HG03025 (cell line): Measurements from ENCODE around the gene OR10G4.
"Not testable (repeated sequence)": the region's sequence is repeated elsewhere in the genome, so short reads cannot be mapped to it uniquely, and the experiment has no call there.

Source experiments
- ATAC-seq: cut with Tn5 transposase; IDR thresholded peaks from one replicate; pipeline ENCODE4 v1.9.1; 2021; ENCODE audit warnings: mild to moderate bottlenecking, moderate library complexity; ENCODE audit not compliant: unreplicated experiment, low FRiP score

The OR10G4 gene, protein sequence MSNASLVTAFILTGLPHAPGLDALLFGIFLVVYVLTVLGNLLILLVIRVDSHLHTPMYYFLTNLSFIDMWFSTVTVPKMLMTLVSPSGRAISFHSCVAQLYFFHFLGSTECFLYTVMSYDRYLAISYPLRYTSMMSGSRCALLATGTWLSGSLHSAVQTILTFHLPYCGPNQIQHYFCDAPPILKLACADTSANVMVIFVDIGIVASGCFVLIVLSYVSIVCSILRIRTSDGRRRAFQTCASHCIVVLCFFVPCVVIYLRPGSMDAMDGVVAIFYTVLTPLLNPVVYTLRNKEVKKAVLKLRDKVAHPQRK

GRCh38 chr11:124012697-124013096 lies at the start of gene OR10G4:
Gene OR10G4 (plus strand): TSS chr11:124012997. CDS start chr11:124015575, 2,578 bp downstream.
- ATAC-seq = no peak

- ATAC-seq = no peak
Observed at GRCh38 chr11:123973816-123974215, 39.0 kb upstream of the OR10G4 start.

DNA sequence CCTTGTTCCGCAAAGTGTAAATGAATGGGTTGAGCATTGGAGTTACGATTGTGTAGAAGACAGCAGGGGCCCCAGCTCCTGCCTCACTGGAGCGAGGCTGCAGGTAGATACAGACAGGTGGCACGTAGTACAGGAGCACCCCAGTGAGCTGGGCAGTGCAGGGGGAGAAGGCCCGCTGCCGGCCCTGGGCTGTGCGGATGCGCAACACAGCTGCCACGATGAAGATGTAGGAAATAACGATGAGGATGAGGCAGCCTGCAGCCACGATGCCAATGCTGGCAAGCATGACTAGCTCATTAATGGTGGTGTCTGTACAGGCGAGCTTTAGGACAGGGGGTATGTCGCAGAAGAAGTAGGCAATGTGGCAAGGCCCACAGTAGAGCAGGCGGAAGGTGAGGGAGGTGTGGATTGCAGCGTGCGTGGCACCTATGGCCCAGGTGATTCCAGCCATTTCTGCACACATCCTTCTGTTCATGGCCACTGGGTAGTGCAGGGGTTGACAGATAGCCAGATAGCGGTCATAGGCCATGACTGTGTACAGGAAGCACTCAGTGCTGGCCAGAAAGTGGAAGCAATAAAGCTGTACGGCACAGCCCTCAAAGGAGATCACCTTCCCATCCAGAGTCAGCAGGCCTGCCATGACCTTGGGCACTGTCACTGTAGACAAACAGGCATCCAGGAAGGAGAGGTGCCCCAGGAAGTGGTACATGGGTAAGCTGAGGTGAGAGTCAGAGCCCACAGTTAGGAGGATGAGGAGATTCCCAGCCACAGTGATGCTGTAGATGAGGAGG lies 35.8 kb upstream of the OR10G4 start:
- ATAC-seq = no peak

DNA sequence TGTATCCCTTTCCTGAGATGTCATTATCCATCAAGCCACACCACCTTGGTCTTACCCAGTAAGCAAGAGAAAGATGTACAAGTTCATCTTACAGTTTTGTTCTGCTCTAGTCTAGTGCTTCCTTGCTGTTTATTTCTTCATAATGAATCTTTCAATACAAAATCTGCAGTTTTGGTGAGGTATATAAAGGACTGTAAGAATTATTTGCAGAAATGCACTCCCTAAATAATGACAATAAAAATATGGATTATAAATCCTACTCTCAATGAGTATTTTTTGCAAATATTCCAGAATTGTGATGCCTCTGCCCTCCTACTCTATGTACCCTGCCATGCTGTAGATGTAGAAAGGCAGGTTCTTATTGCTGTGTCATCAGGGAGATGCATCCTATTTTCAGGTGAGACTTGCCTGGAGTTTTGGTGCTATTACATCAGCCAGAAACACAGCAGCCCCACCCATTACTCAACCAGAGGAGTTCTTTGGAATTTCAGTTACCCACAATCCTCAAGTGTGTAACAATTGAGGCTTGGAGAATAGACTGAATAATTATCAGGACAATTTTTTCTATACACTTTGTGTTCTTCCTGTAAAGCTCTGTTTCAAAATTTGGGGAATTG lies 35.0 kb upstream of the OR10G4 start, which contains the start of gene OR10S1:
TSS of gene OR10S1 (minus strand) at position 51 of the 617 bp plus-strand sequence. CDS start 117 bp downstream, outside the sequence.
- no peak for ATAC-seq

- ATAC-seq = no peak
Observed at GRCh38 chr11:123979311-123979710, 33.5 kb upstream of the OR10G4 start.

DNA sequence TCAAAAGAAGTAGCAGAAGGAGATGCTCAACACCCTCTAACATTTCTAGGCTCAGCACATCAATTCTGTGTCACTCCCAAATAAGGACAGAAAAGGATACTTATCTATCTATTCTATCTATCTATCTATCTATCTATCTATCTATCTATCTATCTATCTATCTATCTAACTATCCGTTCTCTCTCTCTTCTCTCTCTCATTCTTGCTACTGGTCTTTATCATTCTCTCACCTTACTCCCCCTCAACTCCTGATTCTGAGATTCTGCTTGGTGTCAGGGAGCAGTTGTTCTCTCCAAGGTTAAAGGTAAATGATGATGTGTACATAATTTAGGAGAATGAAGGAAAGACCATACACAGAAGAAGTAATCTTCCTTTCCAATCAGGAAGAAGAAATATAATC lies 17.7 kb upstream of the OR10G4 start, which contains the start of gene OR10G6:
TSS of gene OR10G6 (minus strand) at position 43 of the 400 bp plus-strand sequence. CDS start at position 43, 0 bp downstream.
- ATAC-seq = no peak

- ATAC-seq = not testable (repeated sequence)
Observed at GRCh38 chr11:124015837-124016236, 3.0 kb downstream of the OR10G4 start.

DNA sequence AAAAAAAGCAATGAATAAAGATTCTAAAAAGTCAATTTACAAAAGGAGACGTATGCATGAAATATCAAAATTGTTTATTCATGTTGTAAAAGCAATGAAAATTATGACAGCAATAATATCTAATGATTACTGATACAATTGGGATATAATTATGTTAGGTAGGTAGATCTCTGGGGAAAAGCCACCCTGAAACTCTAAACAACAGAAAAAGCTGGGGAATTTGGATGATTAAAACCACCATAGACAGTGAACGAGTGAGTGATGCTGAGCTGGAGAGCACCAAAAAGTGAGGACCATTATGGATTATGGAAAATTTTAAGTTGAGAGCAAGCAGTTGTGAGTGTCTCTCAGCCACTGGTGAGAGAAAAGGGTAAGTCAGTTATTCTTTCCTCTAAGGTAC lies 13.7 kb downstream of the OR10G4 start, which contains the start of gene OR10G8:
TSS of gene OR10G8 (plus strand) at position 301 of the 400 bp plus-strand sequence. CDS start 2,825 bp downstream, outside the sequence.
- ATAC-seq = no peak

DNA sequence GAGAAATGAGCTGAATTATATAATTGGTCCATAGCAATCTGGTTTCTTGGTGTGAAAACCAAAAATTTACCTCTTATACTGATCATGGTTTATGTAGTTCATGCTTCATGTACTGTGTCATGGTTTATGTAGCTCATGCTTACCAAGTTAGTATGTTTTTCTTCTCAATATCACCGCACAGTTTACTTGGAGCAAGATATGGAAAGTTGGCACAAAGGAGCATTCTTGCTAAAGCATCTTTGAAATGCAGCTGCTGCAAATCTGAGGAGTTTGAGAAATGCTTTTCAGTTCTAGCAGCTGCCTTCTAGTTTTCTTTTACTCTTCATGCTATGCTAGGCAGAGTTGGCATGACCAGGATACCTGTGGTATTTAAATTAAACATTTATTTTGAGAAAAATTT lies 23.9 kb downstream of the OR10G4 start:
- ATAC-seq = no peak

DNA sequence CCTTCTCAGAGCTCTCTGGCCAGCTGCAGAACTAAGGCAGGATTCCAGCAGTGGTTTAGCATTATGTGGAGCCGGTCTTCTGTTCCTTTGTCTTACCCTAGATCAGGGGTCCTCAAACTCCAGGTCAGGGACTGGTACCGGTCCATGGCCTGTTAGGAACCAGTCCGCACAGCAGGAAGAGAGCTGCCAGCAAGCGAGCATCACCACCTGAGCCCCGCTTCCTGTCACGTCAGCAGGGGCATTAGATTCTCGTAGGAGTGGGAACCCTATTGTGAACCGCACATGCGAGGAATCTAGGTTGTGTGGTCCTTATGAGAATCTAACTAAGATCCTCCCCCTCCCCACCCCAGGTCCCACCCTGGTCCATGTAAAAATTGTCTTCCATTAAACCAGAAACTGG lies 26.8 kb downstream of the OR10G4 start:
- no peak for ATAC-seq

DNA sequence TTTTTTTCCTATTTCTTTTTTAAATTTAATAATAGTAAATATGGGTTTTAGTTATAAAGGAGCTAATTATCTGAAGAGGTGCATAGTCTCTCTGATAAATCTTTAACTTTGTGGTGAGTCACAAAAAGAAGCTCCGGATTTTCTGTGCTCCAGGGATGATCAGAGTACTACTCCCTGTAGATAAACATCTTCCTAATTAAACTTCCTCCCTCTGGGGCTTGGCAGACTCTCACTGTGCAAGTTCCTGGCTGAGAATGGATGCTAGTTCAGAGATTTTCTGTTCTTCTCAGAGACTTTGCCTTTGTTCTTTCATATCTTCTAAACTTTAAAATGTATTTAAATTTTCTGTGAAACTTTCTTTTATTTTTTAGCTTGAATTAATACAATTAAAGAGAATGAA lies 28.5 kb downstream of the OR10G4 start, which contains the start of gene OR10G7:
TSS of gene OR10G7 (minus strand) at position 72 of the 400 bp plus-strand sequence. CDS start 2,324 bp downstream, outside the sequence.
- ATAC-seq = no peak

DNA sequence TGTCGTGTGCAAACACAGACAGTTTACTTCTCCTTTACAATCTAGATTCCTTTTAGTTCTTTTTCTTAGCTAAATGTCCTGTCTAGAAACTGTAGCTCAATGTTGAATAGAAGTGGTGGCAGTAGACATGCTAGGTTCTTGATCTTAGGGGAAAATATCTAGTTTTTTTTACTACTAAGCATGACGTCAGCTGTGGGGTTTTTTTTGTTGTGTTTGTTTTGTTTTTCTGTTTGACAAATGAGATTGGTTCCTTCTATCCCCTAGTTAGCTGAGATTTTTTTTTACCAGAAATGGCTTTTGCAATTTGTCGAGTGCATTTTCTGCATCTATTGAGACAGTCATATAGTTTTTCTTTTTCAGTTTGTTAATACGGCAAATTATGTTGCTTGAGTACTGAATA lies 30.6 kb downstream of the OR10G4 start:
- ATAC-seq = no peak

DNA sequence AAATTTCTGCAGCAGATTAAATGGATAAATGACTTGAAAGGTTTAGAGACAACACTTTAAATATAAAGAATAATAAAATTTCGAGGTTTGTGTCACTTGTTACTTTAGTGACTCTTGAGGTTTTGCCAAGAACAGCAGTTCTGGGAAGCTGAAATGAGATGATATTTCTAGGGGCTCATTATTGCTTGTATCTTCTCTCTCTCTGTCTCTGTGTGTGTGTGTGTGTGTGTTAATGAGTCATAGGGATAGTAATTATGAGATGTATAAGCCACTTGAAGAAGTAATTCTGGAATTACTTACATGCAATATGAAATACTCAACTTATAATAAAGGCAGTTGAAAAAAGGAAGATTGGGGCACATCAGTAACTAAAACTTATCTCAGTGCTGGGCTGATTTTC lies 38.0 kb downstream of the OR10G4 start:
- ATAC-seq = no peak

GRCh38 chr11:124052966-124053365 lies 40.2 kb downstream of the OR10G4 start:
- no peak for ATAC-seq
